Ishikawa (cell line): Measurements from ENCODE around the gene FBH1.

Experiments used
- CEBPB ChIP-seq: IDR thresholded peaks from 2 replicates; pipeline ENCODE4 v1.6.1; 2012
- CREB1 ChIP-seq: IDR thresholded peaks from 2 replicates; pipeline ENCODE4 v1.6.1; 2012; ENCODE audit warnings: low read depth
- EGR1 ChIP-seq: IDR thresholded peaks from 2 replicates; pipeline ENCODE4 v1.6.1; 2012
- EP300 ChIP-seq: IDR thresholded peaks from 2 replicates; pipeline ENCODE4 v1.6.1; 2012; ENCODE audit warnings: borderline replicate concordance
- FOXM1 ChIP-seq: IDR thresholded peaks from 2 replicates; pipeline ENCODE4 v1.6.1; 2012; ENCODE audit warnings: low read depth, borderline replicate concordance
- NFIC ChIP-seq: IDR thresholded peaks from 2 replicates; pipeline ENCODE4 v1.6.1; 2012
- RAD21 ChIP-seq: IDR thresholded peaks from 2 replicates; pipeline ENCODE4 v1.6.1; 2012; ENCODE audit warnings: low read depth
- TAF1 ChIP-seq: IDR thresholded peaks from 2 replicates; pipeline ENCODE4 v1.6.1; 2012; ENCODE audit warnings: low read depth, mild to moderate bottlenecking
- TEAD4 ChIP-seq: IDR thresholded peaks from 2 replicates; pipeline ENCODE4 v1.6.1; 2012
- YY1 ChIP-seq: IDR thresholded peaks from 2 replicates; pipeline ENCODE4 v1.6.1; 2012; ENCODE audit warnings: low read depth
- TF ChIP-seq, protein P1 (sequence below): IDR thresholded peaks from 2 replicates; pipeline ENCODE4 v1.6.1; 2012; ENCODE audit warnings: low read depth, mild to moderate bottlenecking
- TF ChIP-seq, protein P2 (sequence below): IDR thresholded peaks from 2 replicates; pipeline ENCODE4 v1.6.1; 2012
- TF ChIP-seq, protein P3 (sequence below): IDR thresholded peaks from 2 replicates; pipeline ENCODE4 v1.6.1; 2012

DNA sequence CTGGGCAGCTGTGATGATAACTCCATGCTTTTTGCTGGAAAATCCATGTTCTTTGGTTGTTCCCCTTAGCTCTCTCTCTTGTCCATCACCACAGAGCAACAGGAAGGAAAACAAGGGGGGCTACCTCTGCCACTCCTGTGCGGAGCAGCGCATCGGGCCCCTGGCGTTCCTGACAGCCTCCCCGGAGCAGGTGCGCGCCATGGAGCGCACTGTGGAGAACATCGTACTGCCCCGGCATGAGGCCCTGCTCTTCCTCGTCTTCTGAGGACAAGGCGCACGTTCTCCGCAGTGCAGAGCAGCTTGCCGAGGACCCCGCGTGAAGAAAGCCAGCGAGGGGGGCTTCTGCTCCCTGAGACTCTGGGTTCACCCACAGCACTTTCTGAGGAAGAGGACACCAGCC lies 47.0 kb downstream of the FBH1 start:
- TF ChIP-seq TAF1 (no peak), EGR1 (no peak), CREB1 (no peak), CEBPB (no peak), RAD21 (no peak), TEAD4 (no peak), YY1 (no peak), EP300 (no peak), NFIC (no peak), FOXM1 (no peak)
- TF ChIP-seq, protein P1, sequence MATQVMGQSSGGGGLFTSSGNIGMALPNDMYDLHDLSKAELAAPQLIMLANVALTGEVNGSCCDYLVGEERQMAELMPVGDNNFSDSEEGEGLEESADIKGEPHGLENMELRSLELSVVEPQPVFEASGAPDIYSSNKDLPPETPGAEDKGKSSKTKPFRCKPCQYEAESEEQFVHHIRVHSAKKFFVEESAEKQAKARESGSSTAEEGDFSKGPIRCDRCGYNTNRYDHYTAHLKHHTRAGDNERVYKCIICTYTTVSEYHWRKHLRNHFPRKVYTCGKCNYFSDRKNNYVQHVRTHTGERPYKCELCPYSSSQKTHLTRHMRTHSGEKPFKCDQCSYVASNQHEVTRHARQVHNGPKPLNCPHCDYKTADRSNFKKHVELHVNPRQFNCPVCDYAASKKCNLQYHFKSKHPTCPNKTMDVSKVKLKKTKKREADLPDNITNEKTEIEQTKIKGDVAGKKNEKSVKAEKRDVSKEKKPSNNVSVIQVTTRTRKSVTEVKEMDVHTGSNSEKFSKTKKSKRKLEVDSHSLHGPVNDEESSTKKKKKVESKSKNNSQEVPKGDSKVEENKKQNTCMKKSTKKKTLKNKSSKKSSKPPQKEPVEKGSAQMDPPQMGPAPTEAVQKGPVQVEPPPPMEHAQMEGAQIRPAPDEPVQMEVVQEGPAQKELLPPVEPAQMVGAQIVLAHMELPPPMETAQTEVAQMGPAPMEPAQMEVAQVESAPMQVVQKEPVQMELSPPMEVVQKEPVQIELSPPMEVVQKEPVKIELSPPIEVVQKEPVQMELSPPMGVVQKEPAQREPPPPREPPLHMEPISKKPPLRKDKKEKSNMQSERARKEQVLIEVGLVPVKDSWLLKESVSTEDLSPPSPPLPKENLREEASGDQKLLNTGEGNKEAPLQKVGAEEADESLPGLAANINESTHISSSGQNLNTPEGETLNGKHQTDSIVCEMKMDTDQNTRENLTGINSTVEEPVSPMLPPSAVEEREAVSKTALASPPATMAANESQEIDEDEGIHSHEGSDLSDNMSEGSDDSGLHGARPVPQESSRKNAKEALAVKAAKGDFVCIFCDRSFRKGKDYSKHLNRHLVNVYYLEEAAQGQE, result no peak
- TF ChIP-seq, protein P2, sequence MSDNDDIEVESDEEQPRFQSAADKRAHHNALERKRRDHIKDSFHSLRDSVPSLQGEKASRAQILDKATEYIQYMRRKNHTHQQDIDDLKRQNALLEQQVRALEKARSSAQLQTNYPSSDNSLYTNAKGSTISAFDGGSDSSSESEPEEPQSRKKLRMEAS, result no peak
- TF ChIP-seq, protein P3, sequence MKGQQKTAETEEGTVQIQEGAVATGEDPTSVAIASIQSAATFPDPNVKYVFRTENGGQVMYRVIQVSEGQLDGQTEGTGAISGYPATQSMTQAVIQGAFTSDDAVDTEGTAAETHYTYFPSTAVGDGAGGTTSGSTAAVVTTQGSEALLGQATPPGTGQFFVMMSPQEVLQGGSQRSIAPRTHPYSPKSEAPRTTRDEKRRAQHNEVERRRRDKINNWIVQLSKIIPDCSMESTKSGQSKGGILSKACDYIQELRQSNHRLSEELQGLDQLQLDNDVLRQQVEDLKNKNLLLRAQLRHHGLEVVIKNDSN, result no peak
